Endothelial cell of umbilical vein (primary cell): ENCODE measurements around the gene ZNF609.

ENCODE experiments used
- JUN ChIP-seq: IDR thresholded peaks from 2 replicates; pipeline ENCODE4 v1.6.1; 2011; ENCODE audit warnings: borderline replicate concordance, low read depth; ENCODE audit not compliant: insufficient read length, insufficient read depth
- MYC ChIP-seq: IDR thresholded peaks from one replicate; pipeline ENCODE4 v1.6.1; 2011; ENCODE audit warnings: mild to moderate bottlenecking, low read depth, low read length
- POLR2A ChIP-seq: IDR thresholded peaks from 2 replicates; pipeline ENCODE4 v1.6.1; 2012; ENCODE audit warnings: low read depth, mild to moderate bottlenecking, control low read depth, low read length
- POLR2AphosphoS5 ChIP-seq: IDR thresholded peaks from 2 replicates; pipeline ENCODE4 v1.6.1; 2012; ENCODE audit warnings: low read depth, mild to moderate bottlenecking, control low read depth, low read length, moderate library complexity; ENCODE audit not compliant: insufficient read depth
- TF ChIP-seq, protein P1 (sequence below), 2 donors: IDR thresholded peaks; 1 replicate in 1 of 2; 2 replicates in 1 of 2; pipeline ENCODE4 v1.5.1; 2011; ENCODE audit warnings: low read length in 2 of 2, mild to moderate bottlenecking in 2 of 2, moderate library complexity in 2 of 2, control low read depth in 1 of 2, inconsistent platforms in 1 of 2, low read depth in 1 of 2; ENCODE audit not compliant: insufficient read depth in 1 of 2; ENCODE audit errors: extremely low read depth in 1 of 2

DNA sequence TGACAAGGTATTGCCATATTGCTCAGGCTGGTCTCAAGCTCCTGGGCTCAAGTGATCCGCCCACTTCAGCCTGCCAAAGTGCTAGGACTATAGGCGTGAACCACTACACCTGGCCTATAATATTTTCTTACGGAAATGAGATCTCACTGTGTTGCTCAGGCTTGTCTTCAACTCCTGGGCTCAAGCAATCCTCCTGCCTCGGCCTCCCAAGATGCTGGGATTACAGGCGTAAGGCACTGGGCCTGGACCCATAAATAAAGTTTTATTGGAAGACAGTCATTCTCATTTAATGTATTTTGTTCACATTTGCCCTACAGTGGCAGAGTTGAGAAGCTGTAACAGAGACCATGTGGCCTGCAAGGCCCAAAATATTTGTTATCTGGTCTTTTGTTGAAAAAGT lies 173.0 kb downstream of the ZNF609 start:
- no peak for TF ChIP-seq POLR2A
- TF ChIP-seq, protein P1, sequence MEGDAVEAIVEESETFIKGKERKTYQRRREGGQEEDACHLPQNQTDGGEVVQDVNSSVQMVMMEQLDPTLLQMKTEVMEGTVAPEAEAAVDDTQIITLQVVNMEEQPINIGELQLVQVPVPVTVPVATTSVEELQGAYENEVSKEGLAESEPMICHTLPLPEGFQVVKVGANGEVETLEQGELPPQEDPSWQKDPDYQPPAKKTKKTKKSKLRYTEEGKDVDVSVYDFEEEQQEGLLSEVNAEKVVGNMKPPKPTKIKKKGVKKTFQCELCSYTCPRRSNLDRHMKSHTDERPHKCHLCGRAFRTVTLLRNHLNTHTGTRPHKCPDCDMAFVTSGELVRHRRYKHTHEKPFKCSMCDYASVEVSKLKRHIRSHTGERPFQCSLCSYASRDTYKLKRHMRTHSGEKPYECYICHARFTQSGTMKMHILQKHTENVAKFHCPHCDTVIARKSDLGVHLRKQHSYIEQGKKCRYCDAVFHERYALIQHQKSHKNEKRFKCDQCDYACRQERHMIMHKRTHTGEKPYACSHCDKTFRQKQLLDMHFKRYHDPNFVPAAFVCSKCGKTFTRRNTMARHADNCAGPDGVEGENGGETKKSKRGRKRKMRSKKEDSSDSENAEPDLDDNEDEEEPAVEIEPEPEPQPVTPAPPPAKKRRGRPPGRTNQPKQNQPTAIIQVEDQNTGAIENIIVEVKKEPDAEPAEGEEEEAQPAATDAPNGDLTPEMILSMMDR (IDR thresholded peaks at IDR 0.05; ENCODE audit: extremely low read depth in 1 of 2, insufficient read depth in 1 of 2, low read depth in 1 of 2, low read length in 2 of 2) = no peak
- TF ChIP-seq JUN = no peak
- no peak for TF ChIP-seq MYC
- no peak for TF ChIP-seq POLR2AphosphoS5
